GM12878 (cell line): Measurements from ENCODE around the gene TGFBR1. TPM values are rescaled to one million over a fixed set of nuclear protein-coding genes. Genes with fewer than 3 reads are reported as not detected.

ENCODE experiments used
- polyA plus RNA-seq, 11 experiments: library from polyadenylated mRNA; depleted of rRNA in 4 of 11; unstranded in 6 of 11; stranded (reverse) in 5 of 11; fragments of >200 nt; fragmentation: Nextera tagmentation in 4 of 11; fragmentation: Illumina TruSeq in 1 of 11; extraction: Ambion mirVana in 4 of 11; extraction: Trizol in 1 of 11; gene quantifications; 1 replicate in 1 of 11; 2 replicates in 10 of 11; pipeline versions ENCODE4 v1.2.1 to v1.2.3, GENCODE V29; 2011 to 2016; ENCODE audit warnings: inconsistent platforms in 2 of 11, missing spikeins in 2 of 11, low read depth in 1 of 11
- small RNA-seq: library from RNA; depleted of rRNA; stranded (forward); fragments of <200 nt; gene quantifications from one replicate; pipeline ENCODE3, GENCODE V24; 2014
- total RNA-seq, 4 experiments: library from RNA; depleted of rRNA in 3 of 4; stranded (reverse); fragments of >200 nt in 3 of 4; fragmentation: Illumina TruSeq in 1 of 4; extraction: Trizol in 1 of 4; gene quantifications; 2 replicates each; pipeline versions ENCODE4 v1.2.1 to v1.2.3, GENCODE V29; 2013 to 2021

The TGFBR1 gene
- total and polyA plus RNA-seq, 10 of the 15 experiments (the other 5 are each of a cell fraction or from before 2014, with no cell fraction given) = 2.9 to 27.2 (median 16.6) TPM

Small RNAs within 50 kb of the gene (small RNA-seq; reads per million reads assigned to genes)
- gene RN7SL794P = not detected
- not detected for gene RNA5SP290

Other genes starting within 250 kb of the TGFBR1 start
- 0.06 and 0.16 TPM in 2 replicates for gene COL15A1, start 161.2 kb upstream of the TGFBR1 start, total RNA-seq (2014; rRNA removed)
- 0.05 and 0.13 TPM in 2 replicates for gene COL15A1, start 161.2 kb upstream of the TGFBR1 start, total RNA-seq (2014; rRNA removed; fragmentation: Illumina TruSeq; extraction: Trizol)
- gene COL15A1, start 161.2 kb upstream of the TGFBR1 start, total RNA-seq (2021) = 0.21 and 0.28 TPM in 2 replicates
- gene COL15A1, start 161.2 kb upstream of the TGFBR1 start, polyA plus RNA-seq (2011; rRNA removed) = 0.01 TPM in 1 of 2 replicates, not detected in the other
- 0.07 and 0.21 TPM in 2 replicates for gene COL15A1, start 161.2 kb upstream of the TGFBR1 start, polyA plus RNA-seq (2014; fragmentation: Illumina TruSeq; extraction: Trizol)
- gene COL15A1, start 161.2 kb upstream of the TGFBR1 start, polyA plus RNA-seq (2014; fragmentation: Nextera tagmentation; extraction: Ambion mirVana) = under 1 TPM; 0.03 to 0.09 TPM
- gene COL15A1, start 161.2 kb upstream of the TGFBR1 start, polyA plus RNA-seq (2014; rRNA removed) = 0.04 and 0.13 TPM in 2 replicates
- not detected for gene COL15A1, start 161.2 kb upstream of the TGFBR1 start, polyA plus RNA-seq (2016; fragmentation: Nextera tagmentation; extraction: Ambion mirVana)
- gene ALG2, start 116.8 kb downstream of the TGFBR1 start, total RNA-seq (2014; rRNA removed) = 43.0 and 45.2 TPM in 2 replicates
- gene ALG2, start 116.8 kb downstream of the TGFBR1 start, total RNA-seq (2014; rRNA removed; fragmentation: Illumina TruSeq; extraction: Trizol) = 34.6 and 34.9 TPM in 2 replicates
- gene ALG2, start 116.8 kb downstream of the TGFBR1 start, total RNA-seq (2021) = 31.7 and 33.0 TPM in 2 replicates
- gene ALG2, start 116.8 kb downstream of the TGFBR1 start, polyA plus RNA-seq (2011; rRNA removed) = 44.7 and 56.1 TPM in 2 replicates
- gene ALG2, start 116.8 kb downstream of the TGFBR1 start, polyA plus RNA-seq (2014; fragmentation: Illumina TruSeq; extraction: Trizol) = 40.9 and 53.2 TPM in 2 replicates
- 10 to 100 TPM in 1 of 2 experiments, 1 to 10 TPM in 1; 8.8 to 17.8 TPM for gene ALG2, start 116.8 kb downstream of the TGFBR1 start, polyA plus RNA-seq (2014; fragmentation: Nextera tagmentation; extraction: Ambion mirVana)
- 36.3 and 37.2 TPM in 2 replicates for gene ALG2, start 116.8 kb downstream of the TGFBR1 start, polyA plus RNA-seq (2014; rRNA removed)
- 10 to 100 TPM; 50.8 to 52.5 TPM for gene ALG2, start 116.8 kb downstream of the TGFBR1 start, polyA plus RNA-seq (2016; fragmentation: Nextera tagmentation; extraction: Ambion mirVana)
- gene SEC61B, start 117.2 kb downstream of the TGFBR1 start, total RNA-seq (2014; rRNA removed) = 255 and 282 TPM in 2 replicates
- 318 and 349 TPM in 2 replicates for gene SEC61B, start 117.2 kb downstream of the TGFBR1 start, total RNA-seq (2014; rRNA removed; fragmentation: Illumina TruSeq; extraction: Trizol)
- 267 and 278 TPM in 2 replicates for gene SEC61B, start 117.2 kb downstream of the TGFBR1 start, total RNA-seq (2021)
- gene SEC61B, start 117.2 kb downstream of the TGFBR1 start, polyA plus RNA-seq (2011; rRNA removed) = 257 and 280 TPM in 2 replicates
- 239 and 335 TPM in 2 replicates for gene SEC61B, start 117.2 kb downstream of the TGFBR1 start, polyA plus RNA-seq (2014; fragmentation: Illumina TruSeq; extraction: Trizol)
- 100 to 1,000 TPM; 108 to 229 TPM for gene SEC61B, start 117.2 kb downstream of the TGFBR1 start, polyA plus RNA-seq (2014; fragmentation: Nextera tagmentation; extraction: Ambion mirVana)
- 384 and 396 TPM in 2 replicates for gene SEC61B, start 117.2 kb downstream of the TGFBR1 start, polyA plus RNA-seq (2014; rRNA removed)
- gene SEC61B, start 117.2 kb downstream of the TGFBR1 start, polyA plus RNA-seq (2016; fragmentation: Nextera tagmentation; extraction: Ambion mirVana) = 100 to 1,000 TPM; 721 to 747 TPM